ENCODE results near the gene NBPF6. TPM values are rescaled to one million over a fixed set of nuclear protein-coding genes. Genes with fewer than 3 reads are reported as not detected.
"Not testable (repeated sequence)": the region's sequence is repeated elsewhere in the genome, so short reads cannot be mapped to it uniquely, and the experiment has no call there.

NBPF6 gene
- total RNA-seq, 4 donors from 2014 or later, result not detected

DNA sequence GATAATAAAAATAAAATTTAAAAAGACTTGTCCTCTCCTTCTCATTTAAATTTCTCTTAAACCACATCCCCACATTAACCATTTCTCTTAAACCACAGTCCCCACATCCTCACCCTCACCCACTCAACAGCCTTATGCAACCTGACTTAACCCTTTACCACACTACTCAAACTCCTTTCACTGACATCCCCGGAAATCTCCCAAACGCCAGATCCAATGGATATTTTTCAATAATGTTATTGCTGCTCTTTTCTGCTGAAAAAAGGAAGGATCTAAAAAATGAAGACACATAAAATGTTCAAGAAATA lies 55.6 kb downstream of the NBPF6 start:
- WGBS, result 77% methylated on average over 2 of the region's 2 CpGs
- intact Hi-C loops (cut with DNase I), result no loop called here

DNA sequence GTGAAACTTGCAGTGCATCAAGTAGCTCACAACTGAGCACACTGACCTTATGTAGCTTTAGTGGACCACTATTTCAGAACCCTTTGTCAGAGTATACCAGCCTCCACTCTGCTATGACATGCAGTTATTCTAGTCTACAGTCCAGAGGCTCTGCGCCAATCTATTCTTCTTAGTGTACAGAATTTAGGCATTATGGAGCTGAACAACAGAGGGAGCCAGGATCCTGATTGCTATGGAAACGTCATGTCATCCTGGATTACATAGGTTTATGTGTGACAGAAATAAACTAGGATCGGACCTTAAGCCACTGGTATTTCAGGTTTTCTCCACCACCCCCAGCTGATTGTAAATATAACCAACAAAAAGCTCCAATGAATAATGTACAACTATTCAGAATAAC lies 61.6 kb downstream of the NBPF6 start:
- 43% methylated on average over 3 of the region's 3 CpGs for WGBS
- intact Hi-C loops (cut with DNase I), result loop anchor here (5.0 kb wide), 1 partner anchor 51 kb away; the partner anchor contains the start of gene EEIG2
- H3K27me3 ChIP-seq, result no peaks in the 10 kb centered on the region
- H3K9me3 ChIP-seq, result no peaks in the 10 kb centered on the region
- no peak overlapping the region for H3K27ac ChIP-seq (replicated peaks in 1 of 4)
- no peak for TF ChIP-seq EP300 (IDR thresholded peaks at IDR 0.05)
- TF ChIP-seq POLR2A (IDR thresholded peaks at IDR 0.05; ENCODE audit: low read depth), result no peak
- no peak for TF ChIP-seq POLR2AphosphoS5 (IDR thresholded peaks at IDR 0.05)
- TF ChIP-seq, protein P1, sequence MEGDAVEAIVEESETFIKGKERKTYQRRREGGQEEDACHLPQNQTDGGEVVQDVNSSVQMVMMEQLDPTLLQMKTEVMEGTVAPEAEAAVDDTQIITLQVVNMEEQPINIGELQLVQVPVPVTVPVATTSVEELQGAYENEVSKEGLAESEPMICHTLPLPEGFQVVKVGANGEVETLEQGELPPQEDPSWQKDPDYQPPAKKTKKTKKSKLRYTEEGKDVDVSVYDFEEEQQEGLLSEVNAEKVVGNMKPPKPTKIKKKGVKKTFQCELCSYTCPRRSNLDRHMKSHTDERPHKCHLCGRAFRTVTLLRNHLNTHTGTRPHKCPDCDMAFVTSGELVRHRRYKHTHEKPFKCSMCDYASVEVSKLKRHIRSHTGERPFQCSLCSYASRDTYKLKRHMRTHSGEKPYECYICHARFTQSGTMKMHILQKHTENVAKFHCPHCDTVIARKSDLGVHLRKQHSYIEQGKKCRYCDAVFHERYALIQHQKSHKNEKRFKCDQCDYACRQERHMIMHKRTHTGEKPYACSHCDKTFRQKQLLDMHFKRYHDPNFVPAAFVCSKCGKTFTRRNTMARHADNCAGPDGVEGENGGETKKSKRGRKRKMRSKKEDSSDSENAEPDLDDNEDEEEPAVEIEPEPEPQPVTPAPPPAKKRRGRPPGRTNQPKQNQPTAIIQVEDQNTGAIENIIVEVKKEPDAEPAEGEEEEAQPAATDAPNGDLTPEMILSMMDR (IDR thresholded peaks at IDR 0.05), result no peak
- no peaks in the 10 kb centered on the region for H3K4me1 ChIP-seq
- DNase-seq (ENCODE audit: extremely low spot score), result no peak
- no peak overlapping the region for H3K4me3 ChIP-seq
- no peaks in the 10 kb centered on the region for H3K36me3 ChIP-seq

More for the DNA sequence above, 55.6 kb downstream of the NBPF6 start:
- Histone ChIP-seq H3K36me3 (no peaks in the 10 kb centered on the region), H3K4me3 (no peak overlapping the region), H3K9me3 (no peaks in the 10 kb centered on the region), H3K27ac (replicated peaks in 1 of 4) (no peak overlapping the region), H3K4me1 (peaks cover 0 to 12% (median 3%) of the 10 kb centered on the region in 4 donors), H3K27me3 (no peaks in the 10 kb centered on the region)
- no peak for DNase-seq (ENCODE audit: extremely low spot score)
- TF ChIP-seq POLR2AphosphoS5 (IDR thresholded peaks at IDR 0.05), result no peak

DNA sequence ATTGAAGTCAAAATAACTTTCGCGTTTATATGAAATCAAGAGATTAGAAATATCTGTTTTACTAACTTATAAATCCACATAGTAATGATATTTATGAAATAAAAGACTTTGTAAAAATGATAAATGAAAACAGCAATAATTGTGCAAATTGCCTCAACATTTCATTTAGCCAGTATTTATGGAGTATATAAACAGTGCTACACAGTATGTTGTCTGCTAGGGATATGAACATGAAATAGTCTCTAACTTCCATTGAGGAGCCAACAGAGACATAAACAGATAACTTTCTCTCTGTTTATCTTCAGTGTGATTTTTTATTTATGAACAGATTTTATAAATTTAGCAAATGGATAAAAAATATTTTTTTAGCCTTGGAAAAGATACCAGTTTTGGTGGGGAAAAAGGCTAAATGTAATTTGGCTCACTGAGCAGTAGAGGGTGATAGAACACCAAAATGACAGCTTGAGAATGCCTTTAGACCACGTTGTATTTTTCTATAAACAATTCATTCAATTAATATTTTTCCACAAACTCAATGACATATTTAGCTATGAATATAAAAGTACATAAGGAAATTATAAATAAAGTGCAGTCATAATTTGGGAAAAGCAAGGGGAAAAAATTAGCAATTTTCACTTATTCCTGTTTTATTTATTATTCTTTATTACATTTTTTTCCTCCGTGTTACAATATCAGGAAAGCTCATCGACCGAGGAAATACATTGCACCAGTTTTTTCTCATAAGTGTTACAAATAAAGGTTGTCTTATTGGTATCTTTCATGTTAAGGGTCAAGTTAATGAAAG lies 62.3 kb downstream of the NBPF6 start:
- WGBS, result 50% methylated on average over 6 of the region's 6 CpGs
- intact Hi-C loops (cut with DNase I), result loop anchor here (1.0 to 5.0 kb wide), 2 partner anchors 50 to 131 kb away; partner anchors contain the start of gene EEIG2

DNA sequence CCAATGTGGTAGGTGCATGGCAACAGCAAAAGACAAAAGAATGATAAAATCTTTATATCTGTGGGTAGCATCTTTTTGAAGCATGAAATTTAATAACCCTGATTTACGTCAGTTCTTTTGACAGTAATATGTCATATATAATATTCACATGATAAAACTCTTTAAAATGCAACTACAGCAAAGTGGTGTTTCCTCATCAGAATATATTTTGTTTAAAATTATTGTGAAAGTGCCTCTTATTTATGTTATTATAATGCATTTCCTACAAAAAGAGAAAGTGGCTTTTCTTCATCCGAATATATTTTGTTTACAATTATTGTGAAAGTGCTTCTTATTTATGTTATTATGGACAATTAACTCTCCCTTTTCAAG lies 62.9 kb downstream of the NBPF6 start:
- WGBS, result 76% methylated on average over 2 of the region's 2 CpGs
- intact Hi-C loops (cut with DNase I), result loop anchor here (1.0 to 5.0 kb wide), 2 partner anchors 49 to 130 kb away; partner anchors contain the start of gene EEIG2
- TF ChIP-seq POLR2A (IDR thresholded peaks at IDR 0.05; ENCODE audit: low read depth), result no peak
- no peak for TF ChIP-seq POLR2AphosphoS5 (IDR thresholded peaks at IDR 0.05)
- TF ChIP-seq, protein P1 (IDR thresholded peaks at IDR 0.05), result no peak
- no peak for TF ChIP-seq EP300 (IDR thresholded peaks at IDR 0.05)

More for the DNA sequence above, 62.3 kb downstream of the NBPF6 start:
- DNase-seq (ENCODE audit: extremely low spot score), result no peak
- Histone ChIP-seq H3K36me3 (no peaks in the 10 kb centered on the region), H3K4me3 (no peak overlapping the region), H3K27me3 (no peaks in the 10 kb centered on the region), H3K27ac (replicated peaks in 1 of 4) (no peak overlapping the region), H3K4me1 (no peaks in the 10 kb centered on the region), H3K9me3 (no peaks in the 10 kb centered on the region)
- TF ChIP-seq POLR2A (IDR thresholded peaks at IDR 0.05; ENCODE audit: low read depth), result no peak
- TF ChIP-seq, protein P1 (IDR thresholded peaks at IDR 0.05), result peak; percentile 84 to 85 (median 84)

DNA sequence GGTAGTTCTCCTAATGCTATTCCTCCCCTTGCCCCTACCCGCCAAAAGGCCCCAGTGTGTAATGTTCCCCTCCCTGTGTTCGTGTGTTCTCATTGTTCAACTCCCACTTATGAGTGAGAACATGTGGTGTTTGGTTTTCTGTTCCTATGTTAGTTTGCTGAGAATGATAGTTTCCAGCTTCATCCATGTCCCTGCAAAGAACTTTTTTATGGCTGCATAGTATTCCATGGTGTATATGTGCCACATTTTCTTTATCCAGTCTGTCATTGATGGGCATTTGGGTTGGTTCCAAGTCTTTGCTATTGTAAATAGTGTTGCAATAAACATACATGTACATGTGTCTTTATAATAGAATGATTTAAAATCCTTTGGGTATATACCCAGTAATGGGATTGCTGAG lies 63.8 kb downstream of the NBPF6 start:
- intact Hi-C loops (cut with DNase I), result loop anchor here (1.0 to 5.0 kb wide), 2 partner anchors 48 to 129 kb away; partner anchors contain the start of gene EEIG2

More for the DNA sequence above, 62.9 kb downstream of the NBPF6 start:
- H3K27me3 ChIP-seq, result no peaks in the 10 kb centered on the region
- no peak overlapping the region for H3K27ac ChIP-seq (replicated peaks in 1 of 4)
- DNase-seq (ENCODE audit: extremely low spot score), result no peak
- no peaks in the 10 kb centered on the region for H3K9me3 ChIP-seq
- H3K4me3 ChIP-seq, result no peak overlapping the region
- H3K36me3 ChIP-seq, result no peaks in the 10 kb centered on the region
- no peaks in the 10 kb centered on the region for H3K4me1 ChIP-seq

DNA sequence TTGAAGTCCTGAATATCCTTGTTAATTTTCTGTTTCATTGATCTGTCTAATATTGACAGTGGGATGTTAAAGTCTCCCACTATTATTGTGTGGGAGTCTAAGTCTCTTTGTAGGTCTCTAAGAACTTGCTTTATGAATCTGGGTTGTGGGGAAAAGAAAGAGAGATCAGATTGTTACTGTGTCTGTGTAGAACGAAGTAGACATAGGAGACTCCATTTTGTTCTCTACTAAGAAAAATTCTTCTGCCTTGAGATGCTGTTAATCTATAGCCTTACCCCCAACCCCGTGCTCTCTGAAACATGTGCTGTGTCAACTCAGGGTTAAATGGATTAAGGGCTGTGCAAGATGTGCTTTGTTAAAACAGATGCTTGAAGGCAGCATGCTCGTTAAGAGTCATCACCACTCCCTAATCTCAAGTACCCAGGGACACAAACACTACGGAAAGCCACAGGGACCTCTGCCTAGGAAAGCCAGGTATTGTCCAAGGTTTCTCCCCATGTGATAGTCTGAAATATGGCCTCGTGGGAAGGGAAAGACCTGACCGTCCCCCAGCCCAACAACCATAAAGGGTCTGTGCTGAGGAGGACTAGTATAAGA lies 67.3 kb downstream of the NBPF6 start:
- H3K4me3 ChIP-seq; H3K4me1 ChIP-seq; H3K36me3 ChIP-seq; intact Hi-C loops (cut with DNase I); DNase-seq (ENCODE audit: extremely low spot score); H3K27me3 ChIP-seq; H3K9me3 ChIP-seq; H3K27ac ChIP-seq (replicated peaks in 1 of 4): not testable (repeated sequence)
- WGBS, result 85% methylated on average over 6 of the region's 6 CpGs

More for the DNA sequence above, 63.8 kb downstream of the NBPF6 start:
- 98% methylated on average over 2 of the region's 2 CpGs for WGBS
- not testable (repeated sequence) for H3K9me3 ChIP-seq; H3K4me3 ChIP-seq; H3K36me3 ChIP-seq; DNase-seq (ENCODE audit: extremely low spot score); H3K27ac ChIP-seq (replicated peaks in 1 of 4); H3K4me1 ChIP-seq; H3K27me3 ChIP-seq

Other genes starting within 250 kb of the NBPF6 start
- gene SLC25A24, start 250.0 kb upstream of the NBPF6 start, total RNA-seq, result 10 to 100 TPM; 22.6 to 31.7 (median 24.0) TPM
- gene NBPF4, start 206.3 kb upstream of the NBPF6 start, total RNA-seq, result not detected
- gene EEIG2, start 109.8 kb downstream of the NBPF6 start, total RNA-seq, result 10 to 100 TPM; 11.6 to 17.2 (median 14.4) TPM
- gene HENMT1, start 210.8 kb downstream of the NBPF6 start, total RNA-seq, result 1 to 10 TPM in 3 of 4 donors, under 1 TPM in 1; 0.83 to 3.8 (median 2.3) TPM
- gene PRPF38B, start 242.0 kb downstream of the NBPF6 start, total RNA-seq, result 10 to 100 TPM; 15.9 to 32.4 (median 16.9) TPM